AG04449 (cell line): ENCODE results near the gene SYT14.

Experiments used
- CTCF ChIA-PET: fragments of 350-600 bp; formaldehyde crosslinking; extraction: SDS; loops from one replicate; lab custom pipeline; 2021; ENCODE audit warnings: antibody characterized with exemption; lab: Yijun Ruan, JAX
- POLR2A ChIA-PET: fragments of 400-600, 350-600 bp; formaldehyde crosslinking; extraction: SDS; loops from one replicate; lab custom pipeline; 2020; ENCODE audit warnings: antibody characterized with exemption, inconsistent platforms; lab: Yijun Ruan, JAX
- DNase-seq: peaks from one replicate; pipeline ENCODE4 v3.0.0-alpha.2; 2010; ENCODE audit warnings: low read depth, low spot score
- H3K4me3 ChIP-seq: 2 replicates; pipeline ENCODE4 v1.5.1; 2011; ENCODE audit warnings: low read depth, mild to moderate bottlenecking, control low read depth, low read length
- TF ChIP-seq, protein P1 (sequence below): IDR thresholded peaks from one replicate; pipeline ENCODE4 v1.5.1; 2011; ENCODE audit warnings: mild to moderate bottlenecking, moderate library complexity, low read length, control low read depth, inconsistent platforms; ENCODE audit not compliant: insufficient read depth; ENCODE audit errors: missing control alignments

SYT14 gene

DNA sequence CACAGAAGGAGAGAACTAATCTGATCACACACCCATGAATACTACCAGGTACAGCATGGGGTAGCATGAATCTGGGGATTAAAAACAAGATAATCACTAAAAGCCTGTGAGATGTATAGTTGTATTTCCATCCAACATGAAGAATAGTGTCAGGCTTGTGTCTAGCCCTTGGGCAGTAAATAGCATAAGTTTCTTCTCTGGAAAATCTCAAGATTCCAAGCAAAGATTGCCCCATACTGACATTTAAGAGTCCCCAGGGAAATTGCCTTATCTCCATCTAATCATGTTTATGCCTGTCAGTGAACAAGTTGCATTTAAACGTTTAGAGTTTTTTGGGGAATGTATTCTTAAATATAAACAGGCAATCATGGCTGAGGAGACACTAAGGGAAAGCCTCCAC lies 185.4 kb downstream of the SYT14 start:
- TF ChIP-seq, protein P1, sequence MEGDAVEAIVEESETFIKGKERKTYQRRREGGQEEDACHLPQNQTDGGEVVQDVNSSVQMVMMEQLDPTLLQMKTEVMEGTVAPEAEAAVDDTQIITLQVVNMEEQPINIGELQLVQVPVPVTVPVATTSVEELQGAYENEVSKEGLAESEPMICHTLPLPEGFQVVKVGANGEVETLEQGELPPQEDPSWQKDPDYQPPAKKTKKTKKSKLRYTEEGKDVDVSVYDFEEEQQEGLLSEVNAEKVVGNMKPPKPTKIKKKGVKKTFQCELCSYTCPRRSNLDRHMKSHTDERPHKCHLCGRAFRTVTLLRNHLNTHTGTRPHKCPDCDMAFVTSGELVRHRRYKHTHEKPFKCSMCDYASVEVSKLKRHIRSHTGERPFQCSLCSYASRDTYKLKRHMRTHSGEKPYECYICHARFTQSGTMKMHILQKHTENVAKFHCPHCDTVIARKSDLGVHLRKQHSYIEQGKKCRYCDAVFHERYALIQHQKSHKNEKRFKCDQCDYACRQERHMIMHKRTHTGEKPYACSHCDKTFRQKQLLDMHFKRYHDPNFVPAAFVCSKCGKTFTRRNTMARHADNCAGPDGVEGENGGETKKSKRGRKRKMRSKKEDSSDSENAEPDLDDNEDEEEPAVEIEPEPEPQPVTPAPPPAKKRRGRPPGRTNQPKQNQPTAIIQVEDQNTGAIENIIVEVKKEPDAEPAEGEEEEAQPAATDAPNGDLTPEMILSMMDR = no peak
- ChIA-PET POLR2A (no interaction called here), CTCF (no interaction called here)
- DNase-seq = no peak
- H3K4me3 ChIP-seq = no peak overlapping the region

DNA sequence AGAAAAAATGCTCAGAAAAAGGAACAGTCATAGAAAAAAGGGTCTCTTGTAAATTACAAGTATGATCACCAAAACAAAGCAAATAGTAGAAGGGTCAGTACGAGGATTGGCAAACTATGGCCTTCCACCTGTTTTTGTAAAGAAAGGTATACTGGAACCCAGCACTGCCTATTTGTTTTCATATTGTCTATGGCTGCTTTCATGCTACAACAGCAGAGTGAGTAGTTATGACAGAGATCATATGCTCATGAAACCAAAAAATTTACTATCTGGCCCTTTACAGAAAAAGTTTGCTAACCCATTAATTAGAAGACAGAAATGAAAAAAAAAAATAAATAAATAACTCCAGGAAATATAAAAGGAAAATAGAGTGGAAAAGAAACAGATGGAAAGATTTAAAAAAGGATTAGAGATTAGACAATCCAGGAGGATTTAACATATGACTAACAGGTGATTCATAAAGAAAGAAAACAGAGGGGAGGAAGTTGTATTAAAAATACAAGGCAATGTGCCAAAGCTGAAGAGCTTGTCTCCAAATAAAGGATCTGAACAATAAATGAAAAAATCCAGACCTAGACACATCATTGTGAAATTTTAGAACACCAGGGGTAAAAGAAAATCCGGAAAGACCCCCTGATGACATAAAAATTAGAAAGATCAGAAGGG lies 186.0 kb downstream of the SYT14 start:
- no peak overlapping the region for H3K4me3 ChIP-seq
- TF ChIP-seq, protein P1 = no peak
- POLR2A ChIA-PET = no interaction called here
- CTCF ChIA-PET = interaction anchor here (0.6 to 1.1 kb wide), 2 partner anchors 187 to 236 kb away, joined by 3 to 4 read pairs; no protein-coding TSS in a partner anchor
- DNase-seq = peak; percentile 2

DNA sequence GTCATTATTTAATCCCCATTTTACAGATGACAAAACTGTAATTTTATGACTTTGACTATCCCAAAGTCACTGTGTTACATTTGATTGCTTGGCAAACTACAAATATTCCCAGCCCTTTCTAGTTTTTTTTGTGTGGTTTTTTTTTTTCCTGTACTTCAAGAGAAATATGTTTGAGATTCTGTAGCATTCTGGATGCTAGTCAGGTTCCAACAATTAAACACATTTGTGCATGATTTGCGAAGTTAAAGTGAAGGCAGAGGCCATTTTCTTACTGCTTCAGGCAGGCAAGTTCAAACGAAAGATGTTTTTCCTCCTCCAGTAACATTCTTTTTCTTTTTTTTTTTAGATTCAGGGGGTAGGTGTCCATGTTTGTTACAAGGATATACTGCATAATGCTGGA lies 186.7 kb downstream of the SYT14 start:
- CTCF ChIA-PET = interaction anchor here (0.6 to 1.7 kb wide), 3 partner anchors 19 to 235 kb away, joined by 3 to 9 read pairs (median 4); no protein-coding TSS in a partner anchor
- H3K4me3 ChIP-seq = no peak overlapping the region
- POLR2A ChIA-PET = interaction anchor here (0.6 kb wide), 1 partner anchor 264 kb away, joined by 3 read pairs; no protein-coding TSS in a partner anchor
- TF ChIP-seq, protein P1 = no peak
- DNase-seq = no peak

DNA sequence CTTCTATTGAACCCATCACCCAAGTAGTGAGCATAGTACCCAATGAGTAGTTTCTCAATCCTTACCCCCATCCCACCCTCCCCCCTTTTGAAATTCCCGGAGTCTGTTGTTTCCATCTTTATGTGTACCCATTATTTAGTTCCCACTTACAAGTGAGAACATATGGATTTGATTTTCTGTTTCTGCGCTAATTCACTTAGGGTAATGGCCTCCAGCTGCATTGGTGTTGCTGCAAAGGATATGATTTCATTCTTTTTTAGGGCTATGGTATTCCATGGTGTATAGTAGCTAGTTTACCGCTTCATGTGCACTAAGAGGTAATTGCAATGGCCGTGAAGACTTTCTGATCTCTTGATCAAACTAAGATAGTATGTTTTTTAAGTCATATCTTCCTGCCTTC lies 187.1 kb downstream of the SYT14 start:
- TF ChIP-seq, protein P1 = no peak
- H3K4me3 ChIP-seq = no peak overlapping the region
- DNase-seq = no peak
- POLR2A ChIA-PET = interaction anchor here (0.6 kb wide), 1 partner anchor 264 kb away, joined by 3 read pairs; no protein-coding TSS in a partner anchor
- CTCF ChIA-PET = interaction anchor here (1.1 to 1.7 kb wide), 2 partner anchors 19 to 186 kb away, joined by 4 to 9 read pairs; no protein-coding TSS in a partner anchor

DNA sequence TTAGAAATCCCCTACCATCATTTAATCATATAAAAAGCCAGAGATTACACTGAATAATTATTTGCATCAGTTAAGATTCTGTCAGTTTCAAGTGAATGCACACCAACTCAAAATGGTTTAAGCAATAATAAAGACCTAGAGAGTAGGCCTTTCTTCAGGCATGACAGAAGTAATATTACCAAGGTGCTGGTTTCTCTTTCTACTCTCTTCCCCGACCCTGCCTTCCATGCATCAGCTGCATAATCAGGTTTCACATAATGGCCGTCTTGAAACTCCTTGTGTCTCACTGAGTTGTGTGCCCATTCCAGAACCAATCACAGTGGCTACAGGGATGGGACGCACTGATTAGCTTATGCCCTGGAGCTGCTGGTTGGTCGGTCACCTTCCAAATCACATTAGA lies 191.1 kb downstream of the SYT14 start:
- DNase-seq = no peak
- TF ChIP-seq, protein P1 = no peak
- H3K4me3 ChIP-seq = no peak overlapping the region
- ChIA-PET POLR2A (no interaction called here), CTCF (interaction anchor here (1.0 to 1.6 kb wide), 4 partner anchors 14 to 278 kb away, joined by 3 to 4 read pairs (median 3); no protein-coding TSS in a partner anchor)

DNA sequence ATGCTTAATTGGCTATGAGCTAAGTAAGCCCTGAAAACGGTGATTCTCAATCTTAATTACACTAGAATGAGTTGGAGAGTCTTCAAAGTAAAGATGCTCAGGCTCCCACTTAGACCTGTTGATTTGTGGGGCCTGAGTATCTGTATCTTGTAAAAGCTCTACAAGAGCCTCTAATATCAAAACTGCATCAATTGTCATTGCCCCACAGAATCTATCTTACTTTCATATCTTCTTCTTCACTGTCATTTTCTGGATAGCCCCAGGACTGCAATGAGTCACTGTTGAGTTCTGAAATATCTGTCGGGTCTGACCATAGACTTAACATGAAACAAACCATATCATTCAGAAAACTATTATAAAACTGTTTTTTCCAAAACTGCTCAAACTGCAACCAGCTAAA lies 191.7 kb downstream of the SYT14 start:
- POLR2A ChIA-PET = no interaction called here
- TF ChIP-seq, protein P1 = no peak
- CTCF ChIA-PET = interaction anchor here (1.2 to 1.6 kb wide), 3 partner anchors 14 to 277 kb away, joined by 3 to 4 read pairs (median 3); no protein-coding TSS in a partner anchor
- no peak overlapping the region for H3K4me3 ChIP-seq
- no peak for DNase-seq
